SK-N-SH (cell line): ENCODE measurements around the gene QSOX2. TPM values are rescaled to one million over a fixed set of nuclear protein-coding genes. Genes with fewer than 3 reads are reported as not detected.

Experiments
- CTCF ChIA-PET: fragments of 300-600, 350-600 bp; formaldehyde crosslinking; extraction: SDS; loops from one replicate; lab custom pipeline; 2021; lab: Yijun Ruan, JAX
- POLR2A ChIA-PET: fragments of 350-600 bp; sonication (Branson Sonifier 250); formaldehyde crosslinking; extraction: SDS; loops from one replicate; lab custom pipeline; 2020; ENCODE audit warnings: antibody characterized with exemption, inconsistent platforms; lab: Yijun Ruan, JAX
- DNase-seq: peaks from one replicate; pipeline ENCODE4 v3.0.0; 2012
- H2AFZ ChIP-seq: fragments of 200-600 bp; sonication (generic); 2 replicates; pipeline ENCODE4 v1.8.1; 2016; ENCODE audit warnings: antibody characterized with exemption, mild to moderate bottlenecking, low read depth
- H3F3A ChIP-seq: fragments of 200-600 bp; sonication (generic); replicated peaks from 2 replicates; pipeline ENCODE3; 2016; ENCODE audit warnings: antibody characterized with exemption, mild to moderate bottlenecking; ENCODE audit not compliant: insufficient read depth
- H3K27ac ChIP-seq, 2 experiments: fragments of 200-500 bp in 1 of 2; fragments of 200-600 bp in 1 of 2; sonication (Bioruptor generic) in 1 of 2; sonication (generic), shearing (Covaris generic) in 1 of 2; 2 replicates each; pipeline versions ENCODE4 v1.5.1 to v1.6.1; 2014 to 2016; ENCODE audit warnings: low read depth in 2 of 2, inconsistent platforms in 1 of 2, low read length in 1 of 2, mild to moderate bottlenecking in 1 of 2, mixed read lengths in 1 of 2
- H3K27me3 ChIP-seq: fragments of 200-600 bp; sonication (generic), shearing (Covaris generic); 2 replicates; pipeline ENCODE4 v1.6.1; 2016; ENCODE audit warnings: mixed run types; ENCODE audit not compliant: insufficient read depth
- H3K36me3 ChIP-seq, 2 experiments: fragments of 200-500 bp in 1 of 2; fragments of 200-600 bp in 1 of 2; sonication (Bioruptor generic) in 1 of 2; sonication (generic) in 1 of 2; replicated peaks in 1 of 2; 2 replicates each; pipeline versions ENCODE3 to v1.5.1; 2014 to 2016; ENCODE audit warnings: low read length in 1 of 2, mild to moderate bottlenecking in 1 of 2; ENCODE audit not compliant: insufficient read depth in 2 of 2, control insufficient read depth in 1 of 2
- H3K4me1 ChIP-seq, 2 experiments: fragments of 200-500 bp in 1 of 2; fragments of 200-600 bp in 1 of 2; sonication (Bioruptor generic) in 1 of 2; sonication (generic), shearing (Covaris generic) in 1 of 2; 2 replicates each; pipeline versions ENCODE4 v1.5.1 to v1.6.1; 2014 to 2016; ENCODE audit warnings: low read depth in 1 of 2, low read length in 1 of 2, mixed run types in 1 of 2; ENCODE audit not compliant: insufficient read depth in 2 of 2, control insufficient read depth in 1 of 2
- H3K4me2 ChIP-seq: fragments of 200-600 bp; sonication (generic), shearing (Covaris generic); 2 replicates; pipeline ENCODE4 v1.6.1; 2017; ENCODE audit warnings: mixed run types
- H3K4me3 ChIP-seq, 2 experiments: fragments of 200-500 bp in 1 of 2; fragments of 200-600 bp in 1 of 2; sonication (Bioruptor generic) in 1 of 2; sonication (generic), shearing (Covaris generic) in 1 of 2; 2 replicates each; pipeline versions ENCODE4 v1.5.1 to v1.8.1; 2014 to 2016; ENCODE audit warnings: low read depth in 2 of 2, inconsistent platforms in 1 of 2, low read length in 1 of 2, mild to moderate bottlenecking in 1 of 2, mixed read lengths in 1 of 2, moderate library complexity in 1 of 2
- H3K79me2 ChIP-seq: fragments of 200-600 bp; sonication (generic); 2 replicates; pipeline ENCODE4 v1.8.1; 2017; ENCODE audit warnings: mild to moderate bottlenecking; ENCODE audit not compliant: insufficient read depth
- H3K9ac ChIP-seq: fragments of 200-600 bp; sonication (generic); 2 replicates; pipeline ENCODE4 v1.6.1; 2017; ENCODE audit warnings: mixed run types
- H3K9me2 ChIP-seq: fragments of 200-600 bp; sonication (generic); 2 replicates; pipeline ENCODE4 v1.6.1; 2017; ENCODE audit warnings: mixed run types
- H3K9me3 ChIP-seq: fragments of 200-600 bp; sonication (generic); 2 replicates; pipeline ENCODE4 v1.6.1; 2017; ENCODE audit warnings: mixed run types, mild to moderate bottlenecking, moderate library complexity
- H4K20me1 ChIP-seq: fragments of 200-600 bp; sonication (generic); 2 replicates; pipeline ENCODE4 v1.6.1; 2017; ENCODE audit warnings: mild to moderate bottlenecking, mixed run types; ENCODE audit not compliant: insufficient read depth
- CHD2 ChIP-seq: fragments of 150-350 bp; IDR thresholded peaks from 2 replicates; pipeline ENCODE4 v1.6.1; 2018; ENCODE audit warnings: low read length; ENCODE audit not compliant: partially characterized antibody
- FOXM1 ChIP-seq: IDR thresholded peaks from 2 replicates; pipeline ENCODE4 v1.4.0; 2012; ENCODE audit warnings: low read depth, mild to moderate bottlenecking
- GATA2 ChIP-seq: sonication (generic); formaldehyde crosslinking; IDR thresholded peaks from 2 replicates; pipeline ENCODE4 v1.5.0; 2020; ENCODE audit warnings: mild to moderate bottlenecking, missing genetic modification reagents
- NFIC ChIP-seq: IDR thresholded peaks from 2 replicates; pipeline ENCODE4 v1.4.0; 2012; ENCODE audit warnings: borderline replicate concordance
- POLR2AphosphoS5 ChIP-seq: IDR thresholded peaks from 2 replicates; pipeline ENCODE4 v1.6.1; 2012; ENCODE audit warnings: low read depth, low read length
- RCOR1 ChIP-seq: fragments of 150-350 bp; IDR thresholded peaks from 2 replicates; pipeline ENCODE4 v1.6.1; 2017; ENCODE audit warnings: antibody characterized with exemption, low read length
- SIN3A ChIP-seq: IDR thresholded peaks from 2 replicates; pipeline ENCODE4 v1.6.1; 2012; ENCODE audit warnings: low read depth, mild to moderate bottlenecking, low read length, moderate library complexity, borderline replicate concordance
- TCF12 ChIP-seq: IDR thresholded peaks from 2 replicates; pipeline ENCODE4 v1.4.0; 2012
- WGBS: methylation state at CpG from one replicate; pipeline ENCODE4 v1.1.6; 2017; ENCODE audit warnings: low lambda C conversion rate; 5-methylcytosine and 5-hydroxymethylcytosine counted together
- polyA plus RNA-seq, 3 experiments: library from polyadenylated mRNA; depleted of rRNA; stranded (reverse); fragments of >200 nt; gene quantifications; 2 replicates each; pipeline ENCODE4 v1.2.3, GENCODE V29; 2012
- TF ChIP-seq, protein P1 (sequence below): IDR thresholded peaks from 2 replicates; pipeline ENCODE4 v1.6.1; 2012; ENCODE audit warnings: mild to moderate bottlenecking, low read depth, low read length, moderate library complexity
- TF ChIP-seq, protein P2 (sequence below): IDR thresholded peaks from 2 replicates; pipeline ENCODE4 v1.4.0; 2012; ENCODE audit warnings: low read depth, borderline replicate concordance
- TF ChIP-seq, protein P3 (sequence below): fragments of 150-350 bp; IDR thresholded peaks from 2 replicates; pipeline ENCODE4 v1.6.1; 2016; ENCODE audit warnings: mild to moderate bottlenecking, low read depth, low read length

QSOX2 gene
- polyA plus RNA-seq, 1 of the 3 experiments (the other 2 are of a cell fraction) = 26.6 TPM

DNA sequence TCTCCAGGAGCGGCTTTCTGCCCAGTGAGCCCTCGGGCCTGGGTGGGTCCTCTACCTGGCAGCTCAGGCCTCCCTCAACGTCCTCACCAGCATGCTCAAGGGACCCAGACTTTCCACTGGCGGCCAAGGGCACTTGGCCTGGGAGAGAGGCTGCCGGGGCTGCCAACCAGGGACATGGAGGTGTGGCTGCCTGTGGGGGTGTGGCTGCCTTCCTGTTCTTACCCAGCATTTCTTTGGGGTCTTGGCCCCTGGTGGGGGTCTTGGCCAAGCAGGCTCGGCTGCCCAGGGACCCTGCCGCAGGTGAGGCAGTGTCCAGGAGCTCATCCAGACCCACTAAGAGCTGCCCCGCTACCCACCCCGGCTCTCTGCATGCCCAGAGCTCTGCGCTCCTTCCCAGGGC is 7.2 kb upstream of the QSOX2 start:
- Histone ChIP-seq H2AFZ (no peak overlapping the region), H3F3A (no peaks in the 10 kb centered on the region), H3K4me2 (no peak overlapping the region), H3K79me2 (no peaks in the 10 kb centered on the region), H3K9me2 (no peaks in the 10 kb centered on the region), H3K27me3 (no peaks in the 10 kb centered on the region), H3K9me3 (no peaks in the 10 kb centered on the region), H3K4me1 (peaks cover 0 to 11% of the 10 kb centered on the region in 2 experiments; a peak in 1 of 4 replicates), H3K27ac (no peak overlapping the region), H4K20me1 (no peaks in the 10 kb centered on the region), H3K4me3 (no peak overlapping the region), H3K9ac (no peak overlapping the region), H3K36me3 (no peaks in the 10 kb centered on the region)
- DNase-seq = no peak
- POLR2A ChIA-PET = no interaction called here
- WGBS = 82% methylated on average over 6 of the region's 10 CpGs
- CTCF ChIA-PET = no interaction called here
- TF ChIP-seq POLR2AphosphoS5 (no peak), GATA2 (CRISPR knock-in tag) (no peak)

DNA sequence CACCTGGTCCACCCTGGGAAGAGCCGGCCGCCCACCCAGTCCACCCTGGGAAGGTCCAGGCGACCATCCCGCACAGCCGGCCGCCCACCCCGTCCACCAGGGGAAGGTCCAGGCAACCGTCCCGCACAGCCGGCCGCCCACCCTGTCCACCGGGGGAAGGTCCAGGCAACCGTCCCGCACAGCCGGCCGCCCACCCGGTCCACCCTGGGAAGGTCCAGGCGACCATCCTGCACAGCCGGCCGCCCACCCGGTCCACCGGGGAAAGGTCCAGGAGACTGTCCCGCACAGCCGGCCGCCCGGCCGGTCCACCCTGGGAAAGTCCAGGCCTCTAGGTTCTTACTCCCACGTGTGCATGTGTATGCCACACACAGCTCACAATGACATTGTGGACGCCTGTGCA is 6.7 kb upstream of the QSOX2 start:
- Histone ChIP-seq H3K27me3 (no peaks in the 10 kb centered on the region), H3K79me2 (no peaks in the 10 kb centered on the region), H3K4me1 (peaks cover 0 to 16% of the 10 kb centered on the region in 2 experiments; a peak in 1 of 4 replicates), H3K9me2 (no peaks in the 10 kb centered on the region), H3F3A (no peaks in the 10 kb centered on the region), H3K4me2 (no peak overlapping the region), H3K27ac (no peak overlapping the region), H2AFZ (no peak overlapping the region), H3K4me3 (no peak overlapping the region), H3K9me3 (no peaks in the 10 kb centered on the region), H3K9ac (no peak overlapping the region), H3K36me3 (no peaks in the 10 kb centered on the region), H4K20me1 (no peaks in the 10 kb centered on the region)
- DNase-seq = no peak
- POLR2A ChIA-PET = no interaction called here
- TF ChIP-seq, protein P1, sequence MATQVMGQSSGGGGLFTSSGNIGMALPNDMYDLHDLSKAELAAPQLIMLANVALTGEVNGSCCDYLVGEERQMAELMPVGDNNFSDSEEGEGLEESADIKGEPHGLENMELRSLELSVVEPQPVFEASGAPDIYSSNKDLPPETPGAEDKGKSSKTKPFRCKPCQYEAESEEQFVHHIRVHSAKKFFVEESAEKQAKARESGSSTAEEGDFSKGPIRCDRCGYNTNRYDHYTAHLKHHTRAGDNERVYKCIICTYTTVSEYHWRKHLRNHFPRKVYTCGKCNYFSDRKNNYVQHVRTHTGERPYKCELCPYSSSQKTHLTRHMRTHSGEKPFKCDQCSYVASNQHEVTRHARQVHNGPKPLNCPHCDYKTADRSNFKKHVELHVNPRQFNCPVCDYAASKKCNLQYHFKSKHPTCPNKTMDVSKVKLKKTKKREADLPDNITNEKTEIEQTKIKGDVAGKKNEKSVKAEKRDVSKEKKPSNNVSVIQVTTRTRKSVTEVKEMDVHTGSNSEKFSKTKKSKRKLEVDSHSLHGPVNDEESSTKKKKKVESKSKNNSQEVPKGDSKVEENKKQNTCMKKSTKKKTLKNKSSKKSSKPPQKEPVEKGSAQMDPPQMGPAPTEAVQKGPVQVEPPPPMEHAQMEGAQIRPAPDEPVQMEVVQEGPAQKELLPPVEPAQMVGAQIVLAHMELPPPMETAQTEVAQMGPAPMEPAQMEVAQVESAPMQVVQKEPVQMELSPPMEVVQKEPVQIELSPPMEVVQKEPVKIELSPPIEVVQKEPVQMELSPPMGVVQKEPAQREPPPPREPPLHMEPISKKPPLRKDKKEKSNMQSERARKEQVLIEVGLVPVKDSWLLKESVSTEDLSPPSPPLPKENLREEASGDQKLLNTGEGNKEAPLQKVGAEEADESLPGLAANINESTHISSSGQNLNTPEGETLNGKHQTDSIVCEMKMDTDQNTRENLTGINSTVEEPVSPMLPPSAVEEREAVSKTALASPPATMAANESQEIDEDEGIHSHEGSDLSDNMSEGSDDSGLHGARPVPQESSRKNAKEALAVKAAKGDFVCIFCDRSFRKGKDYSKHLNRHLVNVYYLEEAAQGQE = no peak
- TF ChIP-seq RCOR1 (no peak), FOXM1 (no peak), CHD2 (no peak), SIN3A (no peak), NFIC (no peak), TCF12 (no peak), GATA2 (CRISPR knock-in tag) (no peak)
- TF ChIP-seq, protein P2, sequence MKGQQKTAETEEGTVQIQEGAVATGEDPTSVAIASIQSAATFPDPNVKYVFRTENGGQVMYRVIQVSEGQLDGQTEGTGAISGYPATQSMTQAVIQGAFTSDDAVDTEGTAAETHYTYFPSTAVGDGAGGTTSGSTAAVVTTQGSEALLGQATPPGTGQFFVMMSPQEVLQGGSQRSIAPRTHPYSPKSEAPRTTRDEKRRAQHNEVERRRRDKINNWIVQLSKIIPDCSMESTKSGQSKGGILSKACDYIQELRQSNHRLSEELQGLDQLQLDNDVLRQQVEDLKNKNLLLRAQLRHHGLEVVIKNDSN = no peak
- TF ChIP-seq, protein P3, sequence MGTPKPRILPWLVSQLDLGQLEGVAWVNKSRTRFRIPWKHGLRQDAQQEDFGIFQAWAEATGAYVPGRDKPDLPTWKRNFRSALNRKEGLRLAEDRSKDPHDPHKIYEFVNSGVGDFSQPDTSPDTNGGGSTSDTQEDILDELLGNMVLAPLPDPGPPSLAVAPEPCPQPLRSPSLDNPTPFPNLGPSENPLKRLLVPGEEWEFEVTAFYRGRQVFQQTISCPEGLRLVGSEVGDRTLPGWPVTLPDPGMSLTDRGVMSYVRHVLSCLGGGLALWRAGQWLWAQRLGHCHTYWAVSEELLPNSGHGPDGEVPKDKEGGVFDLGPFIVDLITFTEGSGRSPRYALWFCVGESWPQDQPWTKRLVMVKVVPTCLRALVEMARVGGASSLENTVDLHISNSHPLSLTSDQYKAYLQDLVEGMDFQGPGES = no peak
- 100% methylated on average over 1 of the region's 29 CpGs for WGBS
- CTCF ChIA-PET = no interaction called here
